Vagina (tissue), 2 donors: ENCODE data around the gene BLVRB. TPM values are rescaled to one million over a fixed set of nuclear protein-coding genes. Genes with fewer than 3 reads are reported as not detected.
"Not testable (repeated sequence)": the region's sequence is repeated elsewhere in the genome, so short reads cannot be mapped to it uniquely, and the experiment has no call there.

Source experiments
- DNase-seq, 2 donors: peaks; one replicate each; pipeline ENCODE4 v3.0.0-alpha.2; 2017; ENCODE audit errors: extremely low spot score in 2 of 2
- H3K27ac ChIP-seq: fragments of 200-600 bp; sonication (generic); one replicate; pipeline ENCODE4 v1.5.1; 2019
- H3K27me3 ChIP-seq: fragments of 200-600 bp; sonication (generic); one replicate; pipeline ENCODE4 v1.5.1; 2019
- H3K36me3 ChIP-seq, 2 donors: fragments of 200-600 bp; sonication (generic); one replicate each; pipeline ENCODE4 v1.5.1; 2017 to 2019
- H3K4me1 ChIP-seq: fragments of 200-600 bp; sonication (generic); one replicate; pipeline ENCODE4 v1.5.1; 2019
- H3K4me3 ChIP-seq, 2 donors: fragments of 200-600 bp; sonication (generic); 1 replicate in 1 of 2; 2 replicates in 1 of 2; pipeline ENCODE4 v1.5.1; 2016 to 2019
- H3K9me3 ChIP-seq: fragments of 200-600 bp; sonication (generic); one replicate; pipeline ENCODE4 v1.5.1; 2019
- POLR2A ChIP-seq, 2 donors: fragments of 450-650 bp; IDR thresholded peaks; one replicate each; pipeline ENCODE4 v1.6.1; 2017; ENCODE audit warnings: antibody characterized with exemption in 2 of 2, mild to moderate bottlenecking in 2 of 2, moderate library complexity in 2 of 2
- POLR2AphosphoS5 ChIP-seq, 2 donors: sonication (generic); formaldehyde crosslinking; IDR thresholded peaks; one replicate each; pipeline ENCODE4 v1.9.0; 2017; ENCODE audit warnings: antibody characterized with exemption in 2 of 2, mild to moderate bottlenecking in 2 of 2, low read depth in 1 of 2; ENCODE audit not compliant: insufficient read depth in 1 of 2
- intact Hi-C: fragments of 100-400 bp; cut with DNase I; formaldehyde crosslinking; loops from one replicate; pipeline ENCODE4 v1.15.1; 2023
- total RNA-seq: library from RNA; depleted of rRNA; stranded (reverse); fragments of >200 nt; gene quantifications from one replicate; pipeline ENCODE4 v1.2.3, GENCODE V29; 2016
- TF ChIP-seq, protein P1 (sequence below), 3 experiments: fragments of 450-650 bp in 2 of 3; fragments of 200-600 bp in 1 of 3; sonication (generic) in 1 of 3; IDR thresholded peaks; one replicate each; pipeline ENCODE4 v1.5.1; 2017 to 2019; ENCODE audit warnings: antibody characterized with exemption in 3 of 3, mild to moderate bottlenecking in 2 of 3, moderate library complexity in 2 of 3

The BLVRB gene
- total RNA-seq, 1 donor from 2014 or later = 357 TPM

DNA sequence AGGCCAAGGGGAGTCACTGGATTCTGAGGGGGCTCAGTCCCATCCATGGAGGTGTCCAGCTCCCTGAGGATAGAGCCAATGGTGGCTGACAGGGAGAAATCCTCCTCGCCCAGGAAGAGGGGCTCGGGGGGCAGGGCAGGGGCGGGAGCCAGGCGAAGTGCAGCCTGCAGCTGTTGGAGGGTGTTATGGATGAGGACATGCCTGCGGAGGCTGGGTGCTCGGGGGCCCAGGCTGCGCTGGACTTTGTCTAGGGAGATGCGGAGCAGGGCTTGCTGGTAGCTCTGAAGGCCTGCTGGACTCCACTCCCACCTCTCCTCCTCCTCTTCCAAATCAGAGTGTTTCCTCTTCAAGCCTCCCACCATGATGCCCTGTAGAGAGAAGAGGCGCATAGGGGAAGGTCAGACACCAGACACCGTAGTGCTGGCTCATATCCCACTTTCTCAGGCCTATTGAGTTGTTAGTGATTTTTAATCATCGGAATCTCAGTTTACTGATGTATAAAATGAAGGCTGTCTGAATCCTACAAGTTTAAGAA is 23.8 kb downstream of the BLVRB start:
- H3K27me3 ChIP-seq = no peaks in the 10 kb centered on the region
- H3K27ac ChIP-seq = peak overlapping the region; percentile 99
- no peaks in the 10 kb centered on the region for H3K9me3 ChIP-seq
- TF ChIP-seq POLR2AphosphoS5 (IDR thresholded peaks at IDR 0.05; ENCODE audit: insufficient read depth in 1 of 2, low read depth in 1 of 2) (no peak), POLR2A (IDR thresholded peaks at IDR 0.05) (no peak)
- TF ChIP-seq, protein P1, sequence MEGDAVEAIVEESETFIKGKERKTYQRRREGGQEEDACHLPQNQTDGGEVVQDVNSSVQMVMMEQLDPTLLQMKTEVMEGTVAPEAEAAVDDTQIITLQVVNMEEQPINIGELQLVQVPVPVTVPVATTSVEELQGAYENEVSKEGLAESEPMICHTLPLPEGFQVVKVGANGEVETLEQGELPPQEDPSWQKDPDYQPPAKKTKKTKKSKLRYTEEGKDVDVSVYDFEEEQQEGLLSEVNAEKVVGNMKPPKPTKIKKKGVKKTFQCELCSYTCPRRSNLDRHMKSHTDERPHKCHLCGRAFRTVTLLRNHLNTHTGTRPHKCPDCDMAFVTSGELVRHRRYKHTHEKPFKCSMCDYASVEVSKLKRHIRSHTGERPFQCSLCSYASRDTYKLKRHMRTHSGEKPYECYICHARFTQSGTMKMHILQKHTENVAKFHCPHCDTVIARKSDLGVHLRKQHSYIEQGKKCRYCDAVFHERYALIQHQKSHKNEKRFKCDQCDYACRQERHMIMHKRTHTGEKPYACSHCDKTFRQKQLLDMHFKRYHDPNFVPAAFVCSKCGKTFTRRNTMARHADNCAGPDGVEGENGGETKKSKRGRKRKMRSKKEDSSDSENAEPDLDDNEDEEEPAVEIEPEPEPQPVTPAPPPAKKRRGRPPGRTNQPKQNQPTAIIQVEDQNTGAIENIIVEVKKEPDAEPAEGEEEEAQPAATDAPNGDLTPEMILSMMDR (IDR thresholded peaks at IDR 0.05) = no peak
- peaks cover 34% of the 10 kb centered on the region for H3K4me1 ChIP-seq
- peak overlapping the region in 1 of 2 donors; percentile 77 for H3K4me3 ChIP-seq
- peaks cover 0 to 20% of the 10 kb centered on the region in 2 donors for H3K36me3 ChIP-seq
- intact Hi-C loops = loop anchor here (2.0 kb wide), 1 partner anchor 21 kb away; no protein-coding TSS in a partner anchor
- DNase-seq = no peak

DNA sequence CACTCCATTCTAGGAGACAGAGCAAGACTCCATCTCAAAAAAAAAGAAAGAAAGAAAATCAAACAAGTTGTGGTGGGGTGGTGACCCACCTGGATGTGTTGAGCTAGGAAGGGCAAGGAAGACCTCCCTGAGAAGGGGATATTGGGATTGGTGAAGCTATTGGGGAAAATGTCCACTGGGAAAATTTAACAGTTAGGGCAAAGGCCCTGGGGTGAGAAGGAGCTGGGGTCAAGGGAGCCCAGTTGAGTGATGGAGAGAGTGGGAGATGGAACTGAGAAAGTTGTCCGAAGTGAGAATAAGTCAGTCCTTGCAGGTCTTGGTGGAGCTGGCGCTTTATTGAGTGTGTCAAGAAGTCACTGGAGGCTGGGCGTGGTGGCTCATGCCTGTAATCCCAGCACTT is 27.3 kb downstream of the BLVRB start:
- H3K4me3 ChIP-seq = no peak overlapping the region
- intact Hi-C loops = loop anchor here (10.0 kb wide), 1 partner anchor 167 kb away; the partner anchor contains the start of gene LTBP4
- TF ChIP-seq, protein P1 (IDR thresholded peaks at IDR 0.05) = no peak
- TF ChIP-seq POLR2A (IDR thresholded peaks at IDR 0.05) (no peak), POLR2AphosphoS5 (IDR thresholded peaks at IDR 0.05; ENCODE audit: insufficient read depth in 1 of 2, low read depth in 1 of 2) (no peak)
- H3K36me3 ChIP-seq = peaks cover 0 to 20% of the 10 kb centered on the region in 2 donors
- H3K27me3 ChIP-seq = no peaks in the 10 kb centered on the region
- DNase-seq = no peak
- H3K9me3 ChIP-seq = no peaks in the 10 kb centered on the region
- peaks cover 39% of the 10 kb centered on the region for H3K4me1 ChIP-seq
- H3K27ac ChIP-seq = no peak overlapping the region

DNA sequence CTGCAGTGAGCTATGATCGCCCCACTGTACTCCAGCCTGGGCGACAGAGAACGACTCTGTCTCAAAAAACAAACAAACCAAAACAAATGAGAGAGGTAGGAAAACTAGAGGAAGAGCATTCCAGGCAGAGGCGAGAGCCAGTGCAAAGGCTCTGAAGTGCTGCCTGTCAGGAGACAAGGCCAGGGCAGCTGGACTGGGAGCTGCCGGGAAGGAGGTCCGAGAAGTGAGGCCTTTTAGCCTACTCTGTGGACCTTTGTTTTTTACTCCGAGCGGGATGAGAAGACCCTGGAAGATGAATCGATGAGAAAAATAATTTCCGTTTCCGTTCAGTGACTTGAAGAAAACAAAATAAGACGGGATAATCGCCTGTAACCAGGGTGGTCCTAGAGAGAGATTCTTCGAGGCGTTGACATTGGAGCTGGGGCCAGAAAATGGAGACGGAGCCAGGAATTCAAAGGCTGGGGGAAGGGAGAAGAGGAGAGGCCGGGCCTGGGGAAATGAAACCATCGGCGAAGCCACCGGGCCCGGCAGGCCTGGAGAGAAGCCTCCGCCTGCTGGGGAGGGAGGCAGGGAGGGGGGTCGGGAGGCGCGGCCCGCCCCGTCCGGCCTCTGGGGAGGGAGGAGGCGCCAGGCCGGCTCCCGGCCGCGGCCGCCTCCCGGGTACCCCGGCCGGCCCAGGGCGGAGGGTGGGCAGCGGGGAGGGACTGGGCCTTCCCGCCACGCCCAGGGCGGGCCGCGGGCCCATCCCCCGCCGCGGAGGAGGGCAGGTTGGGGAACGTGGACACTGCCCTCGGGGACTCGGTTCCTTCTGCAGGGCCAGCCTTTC is 31.9 kb downstream of the BLVRB start:
- Histone ChIP-seq H3K36me3 (no peaks in the 10 kb centered on the region), H3K4me1 (peaks cover 26% of the 10 kb centered on the region), H3K4me3 (peak overlapping the region; percentile 37 to 49), H3K27ac (peak overlapping the region; percentile 92), H3K9me3 (no peaks in the 10 kb centered on the region), H3K27me3 (no peaks in the 10 kb centered on the region)
- peak in 1 of 2 donors; percentile 26 for TF ChIP-seq POLR2A (IDR thresholded peaks at IDR 0.05)
- TF ChIP-seq POLR2AphosphoS5 (IDR thresholded peaks at IDR 0.05; ENCODE audit: insufficient read depth in 1 of 2, low read depth in 1 of 2) = peak; percentile 40 to 63
- TF ChIP-seq, protein P1 (IDR thresholded peaks at IDR 0.05) = no peak
- no peak for DNase-seq
- intact Hi-C loops = loop anchor here (10.0 kb wide), 1 partner anchor 171 kb away; the partner anchor contains the start of gene LTBP4

DNA sequence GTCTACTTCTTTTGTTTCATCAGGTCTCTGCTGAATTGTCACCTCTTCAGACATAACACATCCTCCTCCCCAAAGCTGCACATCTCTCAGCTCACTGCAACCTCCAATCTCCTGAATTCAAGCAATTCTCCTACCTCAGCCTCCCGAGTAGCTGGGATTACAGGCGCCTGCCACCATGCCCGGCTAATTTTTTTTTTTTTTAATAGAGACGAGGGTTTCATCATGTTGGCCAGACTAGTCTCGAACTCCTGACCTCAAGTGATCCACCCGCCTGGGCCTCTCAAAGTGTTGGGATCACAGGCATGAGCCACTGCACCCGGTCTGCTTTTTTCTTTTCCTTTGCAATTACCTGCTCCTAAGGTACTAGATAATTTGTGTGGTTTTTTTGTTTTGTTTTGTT is 32.8 kb downstream of the BLVRB start:
- H3K4me1 ChIP-seq = peaks cover 26% of the 10 kb centered on the region
- not testable (repeated sequence) for DNase-seq, H3K36me3 ChIP-seq, H3K27me3 ChIP-seq, H3K9me3 ChIP-seq
- peak overlapping the region; percentile 92 for H3K27ac ChIP-seq
- H3K4me3 ChIP-seq = peak overlapping the region; percentile 37 to 49
- intact Hi-C loops = loop anchor here (10.0 kb wide), 1 partner anchor 172 kb away; the partner anchor contains the start of gene LTBP4

DNA sequence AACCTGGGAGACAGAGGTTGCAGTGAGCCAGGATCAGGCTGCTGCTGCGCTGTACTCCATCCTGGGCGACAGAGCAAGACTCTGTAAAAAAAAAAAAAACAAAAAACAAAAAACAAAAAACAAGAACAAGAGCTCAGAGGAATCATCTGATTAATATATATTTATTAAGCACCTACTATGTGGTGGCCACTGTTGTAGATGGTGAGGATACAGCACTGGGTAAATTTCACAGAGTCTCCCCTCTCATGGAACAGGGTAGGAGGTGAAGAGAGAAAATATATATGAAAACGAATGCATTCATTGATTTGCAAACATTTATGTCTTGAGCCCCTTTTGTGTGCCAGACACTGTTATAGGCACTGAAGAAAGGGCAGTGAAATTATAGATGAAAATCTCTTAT is 33.8 kb downstream of the BLVRB start:
- Histone ChIP-seq H3K36me3 (no peaks in the 10 kb centered on the region), H3K27ac (peak overlapping the region; percentile 92), H3K4me3 (no peak overlapping the region), H3K9me3 (no peaks in the 10 kb centered on the region), H3K27me3 (no peaks in the 10 kb centered on the region), H3K4me1 (peaks cover 32% of the 10 kb centered on the region)
- intact Hi-C loops = loop anchor here (10.0 kb wide), 1 partner anchor 173 kb away; the partner anchor contains the start of gene LTBP4
- DNase-seq = no peak
- TF ChIP-seq, protein P1 (IDR thresholded peaks at IDR 0.05) = no peak

DNA sequence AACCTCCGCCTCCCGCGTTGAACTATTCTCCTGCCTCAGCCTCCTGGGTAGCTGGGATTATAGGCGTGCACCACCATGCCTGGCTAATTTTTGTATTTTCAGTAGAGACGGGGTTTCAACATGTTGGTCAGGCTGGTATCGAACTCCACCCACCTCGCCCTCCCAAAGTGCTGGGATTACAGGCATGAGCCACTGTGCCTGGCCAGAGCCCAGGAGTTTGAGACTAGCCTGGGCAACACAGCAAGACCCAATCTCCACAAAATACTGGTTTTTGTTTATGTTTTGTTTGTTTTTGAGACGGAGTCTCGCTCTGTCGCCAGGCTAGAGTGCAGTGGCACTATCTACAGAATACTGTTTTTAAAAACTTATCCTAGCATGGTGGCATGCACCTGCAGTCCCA is 35.3 kb downstream of the BLVRB start:
- H3K4me1 ChIP-seq = peaks cover 37% of the 10 kb centered on the region
- H3K4me3 ChIP-seq, H3K9me3 ChIP-seq, H3K27ac ChIP-seq, DNase-seq, H3K27me3 ChIP-seq, H3K36me3 ChIP-seq: not testable (repeated sequence)
- intact Hi-C loops = loop anchor here (10.0 kb wide), 1 partner anchor 175 kb away; the partner anchor contains the start of gene LTBP4

DNA sequence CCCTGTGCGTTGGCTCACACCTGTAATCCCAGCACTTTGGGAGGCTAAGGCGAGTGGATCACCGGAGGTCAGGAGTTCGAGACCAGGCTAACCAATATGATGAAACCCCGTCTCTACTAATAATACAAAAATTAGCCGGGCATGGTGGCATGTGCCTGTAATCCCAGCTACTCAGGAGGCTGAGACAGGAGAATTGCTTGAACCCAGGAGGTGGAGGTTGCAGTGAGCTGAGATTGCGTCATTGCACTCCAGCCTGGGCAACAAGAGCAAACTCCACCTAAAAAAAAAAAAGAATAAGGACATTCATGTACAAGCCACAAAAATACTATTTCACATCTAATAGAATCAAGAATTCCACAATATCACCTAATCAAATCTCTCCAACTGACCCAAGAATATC is 37.3 kb downstream of the BLVRB start:
- H3K27me3 ChIP-seq, intact Hi-C loops, H3K4me3 ChIP-seq, H3K9me3 ChIP-seq, DNase-seq, H3K27ac ChIP-seq, H3K36me3 ChIP-seq: not testable (repeated sequence)
- peaks cover 42% of the 10 kb centered on the region for H3K4me1 ChIP-seq
